GM12872 (cell line): ENCODE data around the gene ALDH3B2.
A peak's percentile ranks its signal among the peaks of the same experiment; 100 is the strongest.

ENCODE experiments used
- TF ChIP-seq, protein P1 (sequence below): IDR thresholded peaks from 3 replicates; pipeline ENCODE4 v1.5.1; 2011; ENCODE audit warnings: low read depth, mild to moderate bottlenecking, low read length, moderate library complexity; ENCODE audit not compliant: insufficient read depth

ALDH3B2 gene

DNA sequence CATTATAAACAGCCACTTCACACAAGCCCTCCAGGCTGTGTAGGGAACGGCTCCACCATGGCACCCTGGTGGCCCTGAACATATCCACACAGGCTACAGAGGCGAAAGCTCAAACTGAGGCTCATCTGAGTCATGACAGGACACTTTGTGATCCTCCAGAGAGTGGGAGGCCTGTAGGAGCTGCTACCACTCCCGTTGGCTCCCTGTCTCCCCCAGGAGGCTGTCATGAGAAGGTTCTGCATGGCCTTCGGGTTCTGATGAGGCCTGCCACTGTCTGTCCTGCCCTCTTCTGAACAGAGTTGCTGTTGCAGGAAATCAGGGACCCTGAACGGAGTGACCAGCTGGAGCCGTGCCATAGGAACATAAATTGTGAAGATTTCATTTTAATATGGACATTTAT, 23.8 kb upstream of the ALDH3B2 start:
- TF ChIP-seq, protein P1, sequence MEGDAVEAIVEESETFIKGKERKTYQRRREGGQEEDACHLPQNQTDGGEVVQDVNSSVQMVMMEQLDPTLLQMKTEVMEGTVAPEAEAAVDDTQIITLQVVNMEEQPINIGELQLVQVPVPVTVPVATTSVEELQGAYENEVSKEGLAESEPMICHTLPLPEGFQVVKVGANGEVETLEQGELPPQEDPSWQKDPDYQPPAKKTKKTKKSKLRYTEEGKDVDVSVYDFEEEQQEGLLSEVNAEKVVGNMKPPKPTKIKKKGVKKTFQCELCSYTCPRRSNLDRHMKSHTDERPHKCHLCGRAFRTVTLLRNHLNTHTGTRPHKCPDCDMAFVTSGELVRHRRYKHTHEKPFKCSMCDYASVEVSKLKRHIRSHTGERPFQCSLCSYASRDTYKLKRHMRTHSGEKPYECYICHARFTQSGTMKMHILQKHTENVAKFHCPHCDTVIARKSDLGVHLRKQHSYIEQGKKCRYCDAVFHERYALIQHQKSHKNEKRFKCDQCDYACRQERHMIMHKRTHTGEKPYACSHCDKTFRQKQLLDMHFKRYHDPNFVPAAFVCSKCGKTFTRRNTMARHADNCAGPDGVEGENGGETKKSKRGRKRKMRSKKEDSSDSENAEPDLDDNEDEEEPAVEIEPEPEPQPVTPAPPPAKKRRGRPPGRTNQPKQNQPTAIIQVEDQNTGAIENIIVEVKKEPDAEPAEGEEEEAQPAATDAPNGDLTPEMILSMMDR: peak; percentile 65

DNA sequence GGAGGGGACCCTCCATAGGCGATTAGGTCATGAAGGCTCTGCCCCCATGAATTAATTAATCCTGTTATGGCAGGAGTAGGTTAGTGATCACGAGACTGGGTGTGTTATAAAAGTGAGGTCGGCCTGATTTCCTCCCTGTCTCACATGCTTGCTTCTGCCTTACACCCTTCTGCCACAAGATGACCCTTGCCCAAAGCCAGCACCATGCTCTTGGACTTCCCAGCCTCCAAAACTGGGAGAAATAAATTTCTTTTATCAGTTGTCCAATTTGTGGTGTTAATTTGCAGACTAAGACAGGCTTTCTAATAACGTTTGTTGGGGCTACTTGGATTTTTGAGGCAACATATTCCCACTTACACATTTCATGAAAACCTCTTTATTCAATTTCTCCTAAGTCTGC, 23.4 kb upstream of the ALDH3B2 start:
- TF ChIP-seq, protein P1: no peak

DNA sequence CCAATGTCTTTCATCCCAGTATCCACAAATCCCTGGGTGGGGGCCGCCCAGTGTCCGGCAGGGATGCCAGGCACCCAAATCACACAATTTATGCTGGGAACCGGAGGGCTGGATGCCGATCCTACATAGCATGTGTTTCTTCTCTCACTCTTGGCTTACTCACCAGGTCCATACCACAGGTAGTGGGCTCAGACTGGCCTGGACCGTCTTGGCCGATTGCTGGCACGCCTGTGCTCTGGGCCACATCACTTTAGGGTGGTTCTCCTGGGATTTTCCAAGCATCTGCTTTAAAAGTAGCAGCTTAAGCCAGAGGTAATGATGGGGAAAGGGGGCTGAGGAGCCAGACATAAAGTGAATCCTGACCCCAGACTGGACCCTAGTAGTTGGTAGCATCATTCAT, 22.6 kb upstream of the ALDH3B2 start:
- TF ChIP-seq, protein P1: no peak

DNA sequence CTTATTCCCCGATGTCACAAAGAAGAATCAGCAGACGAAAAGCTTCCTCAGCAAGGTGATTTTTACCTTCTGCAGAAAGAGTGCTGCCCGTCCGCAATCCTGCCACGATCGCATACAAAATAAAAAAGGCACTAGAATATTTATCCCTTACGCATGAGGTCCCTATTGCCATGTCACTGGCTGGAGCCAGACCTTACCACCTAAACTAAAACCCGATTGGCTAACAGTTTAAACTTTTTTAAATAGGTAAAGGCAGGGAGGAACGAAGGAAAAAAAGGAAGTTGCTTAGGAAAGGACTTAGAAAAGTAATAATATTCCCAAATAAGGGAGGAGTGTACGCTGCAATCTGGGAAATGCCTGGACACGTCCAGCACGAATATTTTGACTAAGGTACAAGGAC, 21.2 kb upstream of the ALDH3B2 start:
- TF ChIP-seq, protein P1: no peak

DNA sequence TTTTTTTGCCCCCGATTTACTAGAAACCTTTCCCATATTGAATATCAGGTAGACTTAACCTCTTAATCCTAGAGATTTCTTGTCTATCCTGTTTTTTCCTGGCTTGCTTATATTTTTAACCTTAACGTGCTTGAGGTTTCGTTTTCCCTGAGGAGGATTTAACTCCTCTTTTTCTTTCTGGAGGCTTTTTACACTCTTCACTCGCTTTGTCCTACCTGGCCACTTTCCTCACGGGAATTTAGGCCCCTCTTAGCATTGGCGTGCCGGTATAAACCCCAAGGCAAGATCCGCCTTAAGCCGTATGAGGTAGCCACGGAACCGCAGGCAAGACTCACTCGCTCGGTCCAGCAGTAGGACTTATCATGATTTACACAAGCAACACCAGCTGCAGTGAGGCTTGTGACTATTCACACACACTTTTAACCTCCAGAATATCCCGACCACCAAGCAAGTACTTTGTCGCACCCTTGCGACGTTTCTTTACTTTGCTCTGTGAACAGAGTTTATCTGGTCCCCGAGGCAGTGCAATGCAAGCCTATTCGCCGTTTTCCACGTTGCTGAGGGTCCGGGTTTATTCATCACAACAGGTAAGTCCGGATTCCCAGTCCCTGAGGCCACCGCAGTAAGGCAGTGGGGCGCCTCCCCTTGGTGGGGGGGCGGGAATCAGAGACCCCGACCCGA, 20.6 kb upstream of the ALDH3B2 start:
- TF ChIP-seq, protein P1: no peak

DNA sequence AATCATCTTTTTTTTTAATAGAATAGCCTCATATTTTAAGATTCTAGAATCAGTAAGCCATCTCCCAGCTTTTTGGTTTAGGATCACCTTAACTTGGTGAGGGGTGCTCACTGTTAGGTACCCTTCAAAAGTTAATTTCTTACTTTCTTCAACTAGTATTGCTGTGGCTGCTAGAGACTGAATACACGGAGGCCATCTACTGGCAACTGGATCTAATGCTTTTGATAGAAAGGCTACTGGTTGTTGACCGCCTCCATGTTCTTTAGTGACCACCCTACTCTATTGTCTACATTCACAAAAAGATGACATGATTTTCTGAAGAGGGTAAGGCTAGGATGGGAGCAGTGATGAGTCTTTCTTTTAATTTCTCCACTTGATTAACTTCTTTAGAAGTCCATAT, 16.7 kb upstream of the ALDH3B2 start:
- TF ChIP-seq, protein P1: peak; percentile 44; the same call in 1 of the 3 replicates

DNA sequence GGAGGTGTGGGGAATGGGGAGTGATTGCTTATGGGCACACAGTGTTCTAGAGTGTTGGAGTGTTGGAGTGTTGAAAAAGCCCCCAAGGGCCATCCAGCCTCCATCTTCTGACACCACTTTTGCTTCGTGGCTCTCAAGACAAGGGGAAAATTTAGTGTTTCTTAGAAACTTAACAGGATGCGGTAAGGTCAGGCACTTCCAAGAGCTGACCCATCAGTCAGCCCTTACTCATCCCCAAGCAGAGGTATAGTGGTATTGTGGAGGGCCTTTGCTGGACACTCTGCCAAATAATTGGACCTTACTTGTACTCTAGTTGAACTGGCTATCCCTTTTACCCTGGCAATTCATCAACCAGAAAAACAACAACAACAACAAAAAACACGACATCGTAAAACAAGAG, 14.8 kb upstream of the ALDH3B2 start:
- TF ChIP-seq, protein P1: no peak
